Mucosa of descending colon (tissue), 3 donors: ENCODE data around the gene ARRB2. TPM values are rescaled to one million over a fixed set of nuclear protein-coding genes. Genes with fewer than 3 reads are reported as not detected.
A peak's percentile ranks its signal among the peaks of the same experiment; 100 is the strongest.

Experiments
- ATAC-seq: fragments of 200-7000 bp; cut with Tn5 transposase; one replicate; pipeline ENCODE4 v1.9.1; 2020; ENCODE audit warnings: mild to moderate bottlenecking, moderate library complexity
- DNase-seq, 3 donors: peaks; one replicate each; pipeline ENCODE4 v3.0.0-alpha.2; 2020
- H3K36me3 ChIP-seq: fragments of 200-600 bp; one replicate; pipeline ENCODE4 v1.8.0; 2021; ENCODE audit warnings: low read depth, mild to moderate bottlenecking
- H3K4me1 ChIP-seq: fragments of 200-600 bp; one replicate; pipeline ENCODE4 v1.8.0; 2021; ENCODE audit warnings: low read depth, mild to moderate bottlenecking
- H3K4me3 ChIP-seq: fragments of 200-600 bp; one replicate; pipeline ENCODE4 v1.8.0; 2021; ENCODE audit warnings: mild to moderate bottlenecking
- H3K9me3 ChIP-seq: fragments of 200-600 bp; one replicate; pipeline ENCODE4 v1.8.0; 2021; ENCODE audit warnings: mild to moderate bottlenecking
- CTCF ChIP-seq: fragments of 200-600 bp; IDR thresholded peaks from one replicate; pipeline ENCODE4 v1.8.0; 2022; ENCODE audit warnings: antibody characterized with exemption, mild to moderate bottlenecking
- intact Hi-C, 2 donors: fragments of 100-400 bp; cut with DNase I in 1 of 2; cut with micrococcal nuclease in 1 of 2; formaldehyde crosslinking; loops; one replicate each; pipeline versions ENCODE4 v1.11.0 to v1.11.1; 2022; cut with DNase I, micrococcal nuclease
- total RNA-seq, 3 donors: library from RNA; stranded (reverse); fragmentation: NEBNext Ultra II Directional in 2 of 3; extraction: Animal tissue kit (Norgen Biotek cat#: 25700) in 2 of 3; gene quantifications; one replicate each; pipeline versions ENCODE4 v1.2.1 to v1.2.4, GENCODE V29; 2021 to 2023
- donor health status: DM: no; HTN: no; CAD: no; lungs with moderate emphysema.
- donor health status: DM: no; HTN: no; CAD: no.
- donor health status: DM: no; HTN: yes; CAD: no.

The ARRB2 gene
- total RNA-seq, 3 donors from 2014 or later, result 29.7 to 56.5 (median 49.9) TPM

GRCh38 chr17:4718276-4718675 is 7.8 kb downstream of the ARRB2 start:
- H3K9me3 ChIP-seq, result no peaks in the 10 kb centered on the region
- intact Hi-C loops, result no loop called here
- H3K4me3 ChIP-seq, result no peak overlapping the region
- peaks cover 15% of the 10 kb centered on the region for H3K4me1 ChIP-seq
- TF ChIP-seq CTCF, result no peak
- DNase-seq (peak in 1 of 3 donors; percentile 16), ATAC-seq (no peak)
- no peaks in the 10 kb centered on the region for H3K36me3 ChIP-seq

- Histone ChIP-seq H3K4me3 (no peak overlapping the region), H3K4me1 (peaks cover 15% of the 10 kb centered on the region), H3K9me3 (no peaks in the 10 kb centered on the region), H3K36me3 (no peaks in the 10 kb centered on the region)
- no peak for ATAC-seq
- no peak for TF ChIP-seq CTCF
- DNase-seq, result peak in 2 of 3 donors; percentile 25 to 46
- intact Hi-C loops, result no loop called here
These were observed 8.7 kb downstream of the ARRB2 start for GRCh38 chr17:4719146-4719545.

- Histone ChIP-seq H3K9me3 (no peaks in the 10 kb centered on the region), H3K4me1 (peaks cover 15% of the 10 kb centered on the region), H3K36me3 (no peaks in the 10 kb centered on the region), H3K4me3 (no peak overlapping the region)
- DNase-seq (peak in 1 of 3 donors; percentile 47), ATAC-seq (no peak)
- intact Hi-C loops, result loop anchor here in 1 of 2 donors (10.0 kb wide), 2 partner anchors 65 to 175 kb away; partner anchors contain the start of genes C17orf107, GLTPD2 and VMO1
- no peak for TF ChIP-seq CTCF
These were observed 9.3 kb downstream of the ARRB2 start for GRCh38 chr17:4719684-4720221.

GRCh38 chr17:4720787-4721186 is 10.4 kb downstream of the ARRB2 start:
- Histone ChIP-seq H3K36me3 (no peaks in the 10 kb centered on the region), H3K9me3 (no peaks in the 10 kb centered on the region), H3K4me3 (no peak overlapping the region), H3K4me1 (peaks cover 15% of the 10 kb centered on the region)
- DNase-seq (peak in 2 of 3 donors; percentile 14 to 25), ATAC-seq (no peak)
- no peak for TF ChIP-seq CTCF
- intact Hi-C loops, result loop anchor here in 1 of 2 donors (10.0 kb wide), 2 partner anchors 64 to 174 kb away; partner anchors contain the start of genes C17orf107, GLTPD2 and VMO1

GRCh38 chr17:4721203-4722135 is 11.0 kb downstream of the ARRB2 start:
- no peak for TF ChIP-seq CTCF

More at GRCh38 chr17:4721203-4722135, 11.0 kb downstream of the ARRB2 start:
- Histone ChIP-seq H3K9me3 (no peaks in the 10 kb centered on the region), H3K4me3 (no peak overlapping the region), H3K36me3 (no peaks in the 10 kb centered on the region), H3K4me1 (peaks cover 15% of the 10 kb centered on the region)
- intact Hi-C loops, result loop anchor here in 1 of 2 donors (10.0 kb wide), 2 partner anchors 63 to 173 kb away; partner anchors contain the start of genes C17orf107, GLTPD2 and VMO1
- peak; percentile 74 to 85 (median 85) for DNase-seq
- ATAC-seq, result peak; percentile 95
